Measurements from ENCODE around the gene PDCL3.

DNA sequence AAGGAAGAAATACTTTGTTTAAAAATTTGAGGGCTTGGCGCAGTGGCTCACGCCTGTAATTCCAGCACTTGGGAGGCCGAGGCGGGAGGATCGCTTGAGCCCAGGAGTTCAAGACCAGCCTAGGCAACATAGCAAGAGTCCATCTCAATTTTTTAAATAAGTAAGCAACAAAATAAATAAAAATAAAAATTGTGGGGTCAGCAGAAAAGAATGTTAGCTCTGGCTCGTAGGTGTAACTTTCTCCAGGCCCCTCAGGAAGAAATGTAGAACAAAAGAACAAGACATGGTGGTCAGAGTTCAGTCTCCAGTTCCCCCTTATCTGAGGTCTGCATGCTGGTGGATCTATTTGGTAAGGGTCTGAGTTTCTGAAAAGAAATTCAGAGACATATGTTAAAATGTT is 20.4 kb upstream of the PDCL3 start:
- TF ChIP-seq, protein P1, sequence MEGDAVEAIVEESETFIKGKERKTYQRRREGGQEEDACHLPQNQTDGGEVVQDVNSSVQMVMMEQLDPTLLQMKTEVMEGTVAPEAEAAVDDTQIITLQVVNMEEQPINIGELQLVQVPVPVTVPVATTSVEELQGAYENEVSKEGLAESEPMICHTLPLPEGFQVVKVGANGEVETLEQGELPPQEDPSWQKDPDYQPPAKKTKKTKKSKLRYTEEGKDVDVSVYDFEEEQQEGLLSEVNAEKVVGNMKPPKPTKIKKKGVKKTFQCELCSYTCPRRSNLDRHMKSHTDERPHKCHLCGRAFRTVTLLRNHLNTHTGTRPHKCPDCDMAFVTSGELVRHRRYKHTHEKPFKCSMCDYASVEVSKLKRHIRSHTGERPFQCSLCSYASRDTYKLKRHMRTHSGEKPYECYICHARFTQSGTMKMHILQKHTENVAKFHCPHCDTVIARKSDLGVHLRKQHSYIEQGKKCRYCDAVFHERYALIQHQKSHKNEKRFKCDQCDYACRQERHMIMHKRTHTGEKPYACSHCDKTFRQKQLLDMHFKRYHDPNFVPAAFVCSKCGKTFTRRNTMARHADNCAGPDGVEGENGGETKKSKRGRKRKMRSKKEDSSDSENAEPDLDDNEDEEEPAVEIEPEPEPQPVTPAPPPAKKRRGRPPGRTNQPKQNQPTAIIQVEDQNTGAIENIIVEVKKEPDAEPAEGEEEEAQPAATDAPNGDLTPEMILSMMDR (IDR thresholded peaks at IDR 0.05; ENCODE audit: borderline replicate concordance, extremely low read depth, low read length, poor library complexity, severe bottlenecking) = no peak
- TF ChIP-seq EZH2 (IDR thresholded peaks at IDR 0.05; ENCODE audit: borderline replicate concordance, low read depth, low read length, severe bottlenecking) = no peak

Data from DND-41 (cell line).